Gastroesophageal sphincter (tissue), 3 donors: ENCODE results near the gene DDTL.

Experiments
- CTCF ChIP-seq, 4 experiments: fragments of 200-600 bp in 2 of 4; fragments of 450-650 bp in 2 of 4; sonication (generic) in 1 of 4; IDR thresholded peaks; one replicate each; pipeline ENCODE4 v1.5.1; 2017 to 2019; ENCODE audit warnings: antibody characterized with exemption in 4 of 4, mild to moderate bottlenecking in 2 of 4, moderate library complexity in 2 of 4
- EP300 ChIP-seq: sonication (generic); formaldehyde crosslinking; IDR thresholded peaks from one replicate; pipeline ENCODE4 v1.6.1; 2017; ENCODE audit warnings: antibody characterized with exemption, mild to moderate bottlenecking
- POLR2A ChIP-seq, 2 donors: fragments of 450-650 bp; IDR thresholded peaks; one replicate each; pipeline ENCODE4 v1.6.1; 2017; ENCODE audit warnings: antibody characterized with exemption in 2 of 2, mild to moderate bottlenecking in 2 of 2, moderate library complexity in 1 of 2
- POLR2AphosphoS5 ChIP-seq: sonication (generic); formaldehyde crosslinking; IDR thresholded peaks from one replicate; pipeline ENCODE4 v1.6.1; 2017; ENCODE audit warnings: antibody characterized with exemption

GRCh38 chr22:24011735-24012068, 45.0 kb downstream of the DDTL start:
- TF ChIP-seq POLR2AphosphoS5 (no peak), CTCF (IDR thresholded peaks at IDR 0.05) (no peak), POLR2A (IDR thresholded peaks at IDR 0.05) (no peak), EP300 (no peak)
